AG09319 (cell line): ENCODE data around the gene TOP1.

Experiments used
- DNase-seq: peaks from one replicate; pipeline ENCODE4 v3.0.0-alpha.2; 2010; ENCODE audit warnings: low read depth; ENCODE audit errors: extremely low read depth
- CTCF ChIP-seq: IDR thresholded peaks from 2 replicates; pipeline ENCODE4 v1.5.1; 2011; ENCODE audit warnings: low read depth, mild to moderate bottlenecking, inconsistent platforms, low read length, moderate library complexity

The TOP1 gene

GRCh38 chr20:41004531-41005360, 23.9 kb upstream of the TOP1 start:
- DNase-seq = no peak
- no peak for TF ChIP-seq CTCF

GRCh38 chr20:41005361-41005729, 23.3 kb upstream of the TOP1 start:
- TF ChIP-seq CTCF = no peak
- peak; percentile 82 for DNase-seq

GRCh38 chr20:41006126-41006935, 22.3 kb upstream of the TOP1 start:
- no peak for DNase-seq
- TF ChIP-seq CTCF = no peak

DNA sequence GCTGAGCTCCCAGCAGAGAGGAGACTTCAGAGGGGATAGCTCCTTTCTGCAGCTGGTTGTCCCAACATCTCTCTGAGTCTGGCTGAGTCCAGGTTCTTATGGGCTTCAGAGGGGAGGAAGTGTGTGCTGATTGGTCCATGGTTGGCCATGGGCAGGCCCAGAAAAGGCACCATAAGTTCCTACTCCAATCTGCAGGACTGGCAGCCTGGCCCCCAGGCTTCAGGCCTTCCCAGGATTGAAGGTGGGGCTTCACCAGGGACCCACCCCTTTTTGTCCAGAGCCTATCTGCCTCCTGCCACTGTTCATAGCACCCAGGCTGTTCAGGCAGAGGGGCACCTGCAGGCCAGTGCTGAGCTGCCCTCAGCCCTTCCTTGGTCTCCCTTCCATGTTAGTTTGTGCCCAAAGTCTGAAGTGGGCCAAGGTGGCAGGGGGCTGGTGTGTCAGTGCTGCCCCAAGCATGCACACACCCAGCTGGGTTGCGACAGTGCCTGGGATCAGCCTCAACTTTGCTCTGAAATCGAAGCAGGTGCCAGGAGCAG, 21.6 kb upstream of the TOP1 start:
- no peak for DNase-seq
- no peak for TF ChIP-seq CTCF

DNA sequence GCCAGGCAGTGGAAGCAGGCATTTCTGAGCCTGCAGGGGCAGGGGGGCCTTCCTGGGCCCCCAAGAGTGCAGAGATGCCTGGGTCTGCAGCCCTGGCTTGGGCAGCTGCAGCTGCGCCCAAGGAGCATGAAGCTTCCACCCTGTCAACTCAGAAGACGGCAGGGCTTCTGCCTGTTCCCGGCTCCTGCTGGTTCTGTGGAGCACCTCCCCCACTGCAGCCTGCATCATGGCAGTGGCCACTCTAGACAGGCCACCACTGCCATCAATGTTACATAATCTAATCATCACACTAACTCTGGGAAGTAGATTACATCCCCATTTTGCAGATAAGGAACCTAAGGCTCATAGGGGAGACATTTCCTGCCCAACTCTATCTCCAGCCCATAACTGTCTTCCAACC, 21.1 kb upstream of the TOP1 start:
- no peak for DNase-seq
- no peak for TF ChIP-seq CTCF

DNA sequence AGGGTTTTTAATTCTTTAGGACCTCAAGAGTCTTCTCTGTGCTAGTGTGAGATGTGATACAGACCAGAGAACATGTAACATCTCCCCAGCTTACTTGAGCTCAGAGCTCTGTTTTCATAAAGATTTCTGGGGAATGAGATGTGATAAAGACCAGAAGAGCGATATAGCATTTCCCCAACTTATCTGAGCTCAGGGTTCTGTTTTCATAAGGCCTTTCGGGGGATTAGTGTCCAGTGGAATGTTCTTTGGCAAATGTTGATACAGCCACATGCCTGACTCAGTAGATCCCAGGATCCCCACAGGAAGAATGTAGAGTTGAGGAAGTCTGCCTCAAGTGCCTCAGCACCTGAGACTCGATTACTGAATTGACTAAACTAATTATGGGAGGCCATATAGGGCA, 18.7 kb upstream of the TOP1 start:
- DNase-seq = no peak
- TF ChIP-seq CTCF = no peak

GRCh38 chr20:41011551-41012067, 17.0 kb upstream of the TOP1 start:
- no peak for TF ChIP-seq CTCF
- DNase-seq = no peak
